Epithelial cell of prostate (primary cell): Measurements from ENCODE around the gene USP40.

Source experiments
- DNase-seq: peaks from one replicate; pipeline ENCODE4 v3.0.0-alpha.2; 2011; ENCODE audit warnings: low read depth, low spot score
- H3K27ac ChIP-seq: fragments of 450-650 bp; 2 replicates; pipeline ENCODE4 v1.5.1; 2017; ENCODE audit warnings: mild to moderate bottlenecking

The USP40 gene

GRCh38 chr2:233477548-233478433 is 88.8 kb downstream of the USP40 start:
- H3K27ac ChIP-seq, result no peak overlapping the region
- no peak for DNase-seq

GRCh38 chr2:233476651-233477547 is 89.7 kb downstream of the USP40 start:
- DNase-seq, result no peak
- no peak overlapping the region for H3K27ac ChIP-seq

- H3K27ac ChIP-seq, result no peak overlapping the region
- no peak for DNase-seq
Observed at GRCh38 chr2:233476063-233476410, 90.5 kb downstream of the USP40 start.

GRCh38 chr2:233474308-233475160 is 92.0 kb downstream of the USP40 start:
- DNase-seq, result no peak
- H3K27ac ChIP-seq, result no peak overlapping the region

- DNase-seq, result no peak
Observed at GRCh38 chr2:233473878-233474277, 92.7 kb downstream of the USP40 start.

GRCh38 chr2:233473386-233473791 is 93.2 kb downstream of the USP40 start:
- no peak overlapping the region for H3K27ac ChIP-seq
- no peak for DNase-seq

More at GRCh38 chr2:233473878-233474277, 92.7 kb downstream of the USP40 start:
- H3K27ac ChIP-seq, result no peak overlapping the region

- H3K27ac ChIP-seq, result no peak overlapping the region
- DNase-seq, result no peak
Observed at GRCh38 chr2:233471291-233472035, 95.1 kb downstream of the USP40 start.

- no peak for DNase-seq
- no peak overlapping the region for H3K27ac ChIP-seq
Observed at GRCh38 chr2:233470839-233471238, 95.7 kb downstream of the USP40 start.

- no peak overlapping the region for H3K27ac ChIP-seq
- no peak for DNase-seq
Observed at GRCh38 chr2:233470011-233470687, 96.4 kb downstream of the USP40 start.

- H3K27ac ChIP-seq, result no peak overlapping the region
- no peak for DNase-seq
Observed at GRCh38 chr2:233469261-233470010, 97.1 kb downstream of the USP40 start.

GRCh38 chr2:233468741-233469110 is 97.9 kb downstream of the USP40 start:
- DNase-seq, result no peak

GRCh38 chr2:233468047-233468740 is 98.4 kb downstream of the USP40 start:
- no peak for DNase-seq
- no peak overlapping the region for H3K27ac ChIP-seq

More at GRCh38 chr2:233468741-233469110, 97.9 kb downstream of the USP40 start:
- no peak overlapping the region for H3K27ac ChIP-seq

- H3K27ac ChIP-seq, result no peak overlapping the region
- DNase-seq, result no peak
Observed at GRCh38 chr2:233466991-233467603, 99.5 kb downstream of the USP40 start.

GRCh38 chr2:233464531-233465240 is 101.9 kb downstream of the USP40 start:
- H3K27ac ChIP-seq, result no peak overlapping the region
- DNase-seq, result no peak

GRCh38 chr2:233464056-233464455 is 102.5 kb downstream of the USP40 start:
- H3K27ac ChIP-seq, result no peak overlapping the region
- DNase-seq, result no peak

GRCh38 chr2:233463586-233463985 is 103.0 kb downstream of the USP40 start:
- H3K27ac ChIP-seq, result no peak overlapping the region
- no peak for DNase-seq
